ENCODE results near the gene ZNF770. TPM values are rescaled to one million over a fixed set of nuclear protein-coding genes. Genes with fewer than 3 reads are reported as not detected.

ZNF770 gene
- total RNA-seq, 1 experiment from 2014 or later = 70.7 TPM

DNA sequence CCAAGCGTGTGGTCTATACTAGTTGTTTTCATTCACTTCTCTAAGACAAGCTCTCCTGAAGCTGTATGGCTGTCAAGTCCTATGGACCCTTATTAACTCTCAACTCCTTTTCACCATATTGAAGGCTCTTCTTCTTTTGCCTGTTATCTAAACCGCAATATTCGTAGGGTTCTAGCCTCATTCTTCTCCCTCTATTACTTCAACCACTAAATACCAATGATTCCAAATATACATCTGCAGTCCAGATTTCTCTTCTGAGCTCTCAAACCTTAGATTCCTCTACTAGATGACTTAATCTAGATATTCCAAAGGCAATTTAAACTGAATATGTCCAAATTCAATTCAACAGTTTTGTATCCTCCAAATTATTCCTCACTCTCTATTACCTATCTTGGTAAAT is 43.2 kb downstream of the ZNF770 start:
- H3K4me1 ChIP-seq (ENCODE audit: control insufficient read depth in 1 of 2, insufficient read depth in 2 of 2, low read length in 2 of 2) = no peaks in the 10 kb centered on the region
- H4K20me1 ChIP-seq (ENCODE audit: insufficient read depth) = no peaks in the 10 kb centered on the region
- ATAC-seq = no peak
- ChIA-PET CTCF (interaction anchor here (0.8 kb wide), 2 partner anchors 25 to 35 kb away, joined by 3 read pairs; partner anchors contain the start of gene AQR), RAD21 (ENCODE audit: low non-redundant PET in 1 of 2, low total read pairs in 2 of 2, uncharacterized antibody in 2 of 2, unreplicated experiment in 2 of 2) (no interaction called here), POLR2A (no interaction called here)
- intact Hi-C loops (cut with micrococcal nuclease) = loop anchor here (2.0 kb wide), 1 partner anchor 20 kb away; no protein-coding TSS in a partner anchor
- no peak overlapping the region for H3K4me3 ChIP-seq (replicated peaks in 1 of 2; ENCODE audit: low read depth in 1 of 2, low read length in 2 of 2)
- no peak overlapping the region for H3K27ac ChIP-seq (ENCODE audit: low read depth, low read length)
- peaks cover 4 to 25% of the 10 kb centered on the region in 2 experiments; a peak in 3 of 4 replicates for H3K36me3 ChIP-seq (ENCODE audit: control insufficient read depth in 1 of 2, insufficient read depth in 2 of 2, low read length in 2 of 2)
- no peak for TF ChIP-seq CBX3 (IDR thresholded peaks at IDR 0.05; ENCODE audit: low read depth)
- no peak for TF ChIP-seq ZNF274 (IDR thresholded peaks at IDR 0.05; ENCODE audit: low read depth, low read length)
- no peak for TF ChIP-seq SRF (IDR thresholded peaks at IDR 0.05; ENCODE audit: low read depth)
- no peak for TF ChIP-seq ELF1 (IDR thresholded peaks at IDR 0.05; ENCODE audit: borderline replicate concordance, low read depth)
- no peak for TF ChIP-seq POLR2AphosphoS5 (IDR thresholded peaks at IDR 0.05; ENCODE audit: low read depth, low read length)
- TF ChIP-seq, protein P1, sequence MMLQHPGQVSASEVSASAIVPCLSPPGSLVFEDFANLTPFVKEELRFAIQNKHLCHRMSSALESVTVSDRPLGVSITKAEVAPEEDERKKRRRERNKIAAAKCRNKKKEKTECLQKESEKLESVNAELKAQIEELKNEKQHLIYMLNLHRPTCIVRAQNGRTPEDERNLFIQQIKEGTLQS (IDR thresholded peaks at IDR 0.05) = no peak
- H3K27me3 ChIP-seq (ENCODE audit: insufficient read depth, low read length) = no peaks in the 10 kb centered on the region
- H3K9me3 ChIP-seq (ENCODE audit: control insufficient read depth in 1 of 2, insufficient read depth in 1 of 2, low read depth in 1 of 2, low read length in 2 of 2) = no peaks in the 10 kb centered on the region
- DNase-seq (ENCODE audit: low read depth, low spot score) = no peak
- no peak overlapping the region for H2AFZ ChIP-seq (ENCODE audit: low read depth, low read length, poor library complexity, severe bottlenecking)
- TSS peak; percentile 19 for BruUV-seq (replicated peaks)
- no peak overlapping the region for H3K4me2 ChIP-seq (ENCODE audit: low read length)
- H3K79me2 ChIP-seq (ENCODE audit: insufficient read depth, low read length) = 0 out of 2 replicates have a peak, but pooled peaks cover 4% of the 10 kb centered on the region
- no peaks in the 10 kb centered on the region for H3K9me2 ChIP-seq (ENCODE audit: insufficient read depth)
- H3K9ac ChIP-seq (ENCODE audit: low read length) = no peak overlapping the region

DNA sequence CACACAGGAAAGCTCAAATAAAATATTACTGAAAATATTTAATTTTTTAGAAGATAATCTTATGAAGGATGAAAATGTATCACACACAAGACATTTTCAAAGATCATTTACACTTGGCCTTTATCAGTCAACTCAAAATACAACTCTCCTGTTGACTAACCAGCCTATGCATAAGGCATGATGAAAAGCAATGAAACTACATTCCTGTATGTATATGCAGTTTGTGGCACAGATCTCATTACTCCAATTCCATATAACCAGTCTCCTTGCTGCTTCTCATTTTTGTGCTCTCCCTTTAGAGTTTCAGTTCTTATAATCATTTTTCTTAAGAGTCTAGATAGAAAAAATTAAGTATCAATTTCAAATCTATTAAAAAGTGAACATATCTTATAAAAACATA is 44.4 kb downstream of the ZNF770 start:
- H3K79me2 ChIP-seq (ENCODE audit: insufficient read depth, low read length) = 0 out of 2 replicates have a peak, but pooled peaks cover 4% of the 10 kb centered on the region
- H4K20me1 ChIP-seq (ENCODE audit: insufficient read depth) = no peaks in the 10 kb centered on the region
- H3K4me1 ChIP-seq (ENCODE audit: control insufficient read depth in 1 of 2, insufficient read depth in 2 of 2, low read length in 2 of 2) = no peaks in the 10 kb centered on the region
- H2AFZ ChIP-seq (ENCODE audit: low read depth, low read length, poor library complexity, severe bottlenecking) = no peak overlapping the region
- no peaks in the 10 kb centered on the region for H3K9me2 ChIP-seq (ENCODE audit: insufficient read depth)
- H3K36me3 ChIP-seq (ENCODE audit: control insufficient read depth in 1 of 2, insufficient read depth in 2 of 2, low read length in 2 of 2) = peaks cover 9 to 31% of the 10 kb centered on the region in 2 experiments; a peak in 3 of 4 replicates
- CTCF ChIA-PET = no interaction called here
- ATAC-seq (no peak), DNase-seq (ENCODE audit: low read depth, low spot score) (no peak)
- no peak overlapping the region for H3K4me3 ChIP-seq (replicated peaks in 1 of 2; ENCODE audit: low read depth in 1 of 2, low read length in 2 of 2)
- no peaks in the 10 kb centered on the region for H3K27me3 ChIP-seq (ENCODE audit: insufficient read depth, low read length)
- RAD21 ChIA-PET (ENCODE audit: low non-redundant PET in 1 of 2, low total read pairs in 2 of 2, uncharacterized antibody in 2 of 2, unreplicated experiment in 2 of 2) = no interaction called here
- no peak overlapping the region for H3K4me2 ChIP-seq (ENCODE audit: low read length)
- no peak overlapping the region for H3K9ac ChIP-seq (ENCODE audit: low read length)
- intact Hi-C loops (cut with micrococcal nuclease) = loop anchor here (2.0 kb wide), 1 partner anchor 19 kb away; no protein-coding TSS in a partner anchor
- POLR2A ChIA-PET = no interaction called here
- H3K9me3 ChIP-seq (ENCODE audit: control insufficient read depth in 1 of 2, insufficient read depth in 1 of 2, low read depth in 1 of 2, low read length in 2 of 2) = no peaks in the 10 kb centered on the region
- no peak overlapping the region for H3K27ac ChIP-seq (ENCODE audit: low read depth, low read length)
- BruUV-seq (replicated peaks) = no TSS peak
- TF ChIP-seq SP1 (IDR thresholded peaks at IDR 0.05; ENCODE audit: low read depth) (no peak), EZH2phosphoT487 (IDR thresholded peaks at IDR 0.05; ENCODE audit: borderline replicate concordance) (no peak), EGR1 (IDR thresholded peaks at IDR 0.05; ENCODE audit: low read depth) (no peak), ZNF274 (IDR thresholded peaks at IDR 0.05; ENCODE audit: low read depth, low read length) (no peak), POLR2A (IDR thresholded peaks at IDR 0.05; ENCODE audit: borderline replicate concordance, extremely low read depth, insufficient read depth, insufficient read length) (no peak), JUND (IDR thresholded peaks at IDR 0.05) (no peak), YY1 (IDR thresholded peaks at IDR 0.05; ENCODE audit: extremely low read depth, insufficient replicate concordance, low read depth, low read length) (no peak), RAD21 (IDR thresholded peaks at IDR 0.05; ENCODE audit: low read depth) (no peak), CBX3 (IDR thresholded peaks at IDR 0.05; ENCODE audit: low read depth) (no peak), SIN3A (IDR thresholded peaks at IDR 0.05; ENCODE audit: low read depth) (no peak), CEBPB (IDR thresholded peaks at IDR 0.05; ENCODE audit: low read depth) (no peak), ELF1 (IDR thresholded peaks at IDR 0.05; ENCODE audit: borderline replicate concordance, low read depth) (no peak), EZH2 (IDR thresholded peaks at IDR 0.05) (no peak)
- TF ChIP-seq, protein P2, sequence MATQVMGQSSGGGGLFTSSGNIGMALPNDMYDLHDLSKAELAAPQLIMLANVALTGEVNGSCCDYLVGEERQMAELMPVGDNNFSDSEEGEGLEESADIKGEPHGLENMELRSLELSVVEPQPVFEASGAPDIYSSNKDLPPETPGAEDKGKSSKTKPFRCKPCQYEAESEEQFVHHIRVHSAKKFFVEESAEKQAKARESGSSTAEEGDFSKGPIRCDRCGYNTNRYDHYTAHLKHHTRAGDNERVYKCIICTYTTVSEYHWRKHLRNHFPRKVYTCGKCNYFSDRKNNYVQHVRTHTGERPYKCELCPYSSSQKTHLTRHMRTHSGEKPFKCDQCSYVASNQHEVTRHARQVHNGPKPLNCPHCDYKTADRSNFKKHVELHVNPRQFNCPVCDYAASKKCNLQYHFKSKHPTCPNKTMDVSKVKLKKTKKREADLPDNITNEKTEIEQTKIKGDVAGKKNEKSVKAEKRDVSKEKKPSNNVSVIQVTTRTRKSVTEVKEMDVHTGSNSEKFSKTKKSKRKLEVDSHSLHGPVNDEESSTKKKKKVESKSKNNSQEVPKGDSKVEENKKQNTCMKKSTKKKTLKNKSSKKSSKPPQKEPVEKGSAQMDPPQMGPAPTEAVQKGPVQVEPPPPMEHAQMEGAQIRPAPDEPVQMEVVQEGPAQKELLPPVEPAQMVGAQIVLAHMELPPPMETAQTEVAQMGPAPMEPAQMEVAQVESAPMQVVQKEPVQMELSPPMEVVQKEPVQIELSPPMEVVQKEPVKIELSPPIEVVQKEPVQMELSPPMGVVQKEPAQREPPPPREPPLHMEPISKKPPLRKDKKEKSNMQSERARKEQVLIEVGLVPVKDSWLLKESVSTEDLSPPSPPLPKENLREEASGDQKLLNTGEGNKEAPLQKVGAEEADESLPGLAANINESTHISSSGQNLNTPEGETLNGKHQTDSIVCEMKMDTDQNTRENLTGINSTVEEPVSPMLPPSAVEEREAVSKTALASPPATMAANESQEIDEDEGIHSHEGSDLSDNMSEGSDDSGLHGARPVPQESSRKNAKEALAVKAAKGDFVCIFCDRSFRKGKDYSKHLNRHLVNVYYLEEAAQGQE (IDR thresholded peaks at IDR 0.05; ENCODE audit: low read depth) = no peak
- TF ChIP-seq, protein P3, sequence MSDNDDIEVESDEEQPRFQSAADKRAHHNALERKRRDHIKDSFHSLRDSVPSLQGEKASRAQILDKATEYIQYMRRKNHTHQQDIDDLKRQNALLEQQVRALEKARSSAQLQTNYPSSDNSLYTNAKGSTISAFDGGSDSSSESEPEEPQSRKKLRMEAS (IDR thresholded peaks at IDR 0.05) = no peak
- TF ChIP-seq, protein P1 (IDR thresholded peaks at IDR 0.05) = no peak

Measured in HCT116 (cell line).